Subcutaneous adipose tissue (tissue), 4 donors: ENCODE measurements around the gene DSG4. TPM values are rescaled to one million over a fixed set of nuclear protein-coding genes. Genes with fewer than 3 reads are reported as not detected.

Experiments
- CTCF ChIP-seq: fragments of 450-650 bp; IDR thresholded peaks from one replicate; pipeline ENCODE4 v1.5.1; 2016; ENCODE audit warnings: low read depth, mild to moderate bottlenecking, control low read depth, antibody characterized with exemption, moderate library complexity
- total RNA-seq, 4 donors: library from RNA; depleted of rRNA; stranded (reverse); fragments of >200 nt; gene quantifications; one replicate each; pipeline ENCODE4 v1.1.0, GENCODE V29; 2016

Gene DSG4, protein sequence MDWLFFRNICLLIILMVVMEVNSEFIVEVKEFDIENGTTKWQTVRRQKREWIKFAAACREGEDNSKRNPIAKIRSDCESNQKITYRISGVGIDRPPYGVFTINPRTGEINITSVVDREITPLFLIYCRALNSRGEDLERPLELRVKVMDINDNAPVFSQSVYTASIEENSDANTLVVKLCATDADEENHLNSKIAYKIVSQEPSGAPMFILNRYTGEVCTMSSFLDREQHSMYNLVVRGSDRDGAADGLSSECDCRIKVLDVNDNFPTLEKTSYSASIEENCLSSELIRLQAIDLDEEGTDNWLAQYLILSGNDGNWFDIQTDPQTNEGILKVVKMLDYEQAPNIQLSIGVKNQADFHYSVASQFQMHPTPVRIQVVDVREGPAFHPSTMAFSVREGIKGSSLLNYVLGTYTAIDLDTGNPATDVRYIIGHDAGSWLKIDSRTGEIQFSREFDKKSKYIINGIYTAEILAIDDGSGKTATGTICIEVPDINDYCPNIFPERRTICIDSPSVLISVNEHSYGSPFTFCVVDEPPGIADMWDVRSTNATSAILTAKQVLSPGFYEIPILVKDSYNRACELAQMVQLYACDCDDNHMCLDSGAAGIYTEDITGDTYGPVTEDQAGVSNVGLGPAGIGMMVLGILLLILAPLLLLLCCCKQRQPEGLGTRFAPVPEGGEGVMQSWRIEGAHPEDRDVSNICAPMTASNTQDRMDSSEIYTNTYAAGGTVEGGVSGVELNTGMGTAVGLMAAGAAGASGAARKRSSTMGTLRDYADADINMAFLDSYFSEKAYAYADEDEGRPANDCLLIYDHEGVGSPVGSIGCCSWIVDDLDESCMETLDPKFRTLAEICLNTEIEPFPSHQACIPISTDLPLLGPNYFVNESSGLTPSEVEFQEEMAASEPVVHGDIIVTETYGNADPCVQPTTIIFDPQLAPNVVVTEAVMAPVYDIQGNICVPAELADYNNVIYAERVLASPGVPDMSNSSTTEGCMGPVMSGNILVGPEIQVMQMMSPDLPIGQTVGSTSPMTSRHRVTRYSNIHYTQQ
- not detected for total RNA-seq

- no peak for TF ChIP-seq CTCF
Observed at GRCh38 chr18:31376477-31376876, at the start of gene DSG4. Gene DSG4 (plus strand): TSS chr18:31376777. CDS start chr18:31376912, 135 bp downstream.

DNA sequence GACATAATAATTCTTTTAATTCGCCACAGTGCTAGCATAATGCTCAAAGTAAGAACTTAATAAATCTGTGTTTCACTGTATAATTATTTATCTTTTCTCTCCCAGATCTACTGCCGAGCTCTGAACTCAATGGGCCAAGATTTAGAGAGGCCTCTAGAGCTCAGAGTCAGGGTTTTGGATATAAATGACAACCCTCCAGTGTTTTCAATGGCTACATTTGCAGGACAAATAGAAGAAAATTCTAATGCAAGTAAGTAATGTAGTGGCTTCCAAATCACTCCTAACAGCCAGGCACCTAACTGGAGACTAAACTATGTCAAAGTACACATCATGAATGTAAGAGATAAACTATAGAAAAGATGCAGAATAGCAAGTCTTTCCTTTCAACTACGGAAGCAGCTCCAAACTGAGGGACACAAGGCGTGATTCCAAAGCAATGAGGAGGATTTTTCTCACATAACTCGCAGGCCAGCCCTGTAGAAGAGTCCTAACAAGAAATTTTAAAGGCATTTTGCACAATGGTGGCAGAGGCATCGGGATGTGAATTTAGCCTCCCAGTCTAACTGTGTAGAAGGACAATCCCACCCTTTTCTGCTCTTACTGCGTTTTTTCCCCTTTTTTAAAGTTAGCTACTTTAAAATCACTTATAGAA is 46.7 kb upstream of the DSG4 start:
- TF ChIP-seq CTCF = no peak

- no peak for TF ChIP-seq CTCF
Observed at GRCh38 chr18:31343454-31343853, 33.1 kb upstream of the DSG4 start.

DNA sequence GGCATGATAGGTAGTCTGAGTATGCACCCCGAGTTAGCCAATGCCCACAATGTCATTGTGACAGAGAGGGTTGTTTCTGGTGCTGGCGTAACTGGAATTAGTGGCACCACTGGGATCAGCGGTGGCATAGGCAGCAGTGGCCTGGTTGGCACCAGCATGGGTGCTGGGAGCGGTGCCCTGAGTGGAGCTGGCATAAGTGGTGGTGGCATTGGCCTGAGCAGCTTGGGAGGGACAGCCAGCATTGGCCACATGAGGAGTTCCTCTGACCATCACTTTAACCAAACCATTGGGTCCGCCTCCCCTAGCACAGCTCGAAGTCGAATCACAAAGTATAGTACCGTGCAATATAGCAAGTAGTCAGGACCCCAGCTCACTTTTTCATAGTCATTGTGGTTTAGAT is 21.6 kb upstream of the DSG4 start:
- TF ChIP-seq CTCF = no peak

DNA sequence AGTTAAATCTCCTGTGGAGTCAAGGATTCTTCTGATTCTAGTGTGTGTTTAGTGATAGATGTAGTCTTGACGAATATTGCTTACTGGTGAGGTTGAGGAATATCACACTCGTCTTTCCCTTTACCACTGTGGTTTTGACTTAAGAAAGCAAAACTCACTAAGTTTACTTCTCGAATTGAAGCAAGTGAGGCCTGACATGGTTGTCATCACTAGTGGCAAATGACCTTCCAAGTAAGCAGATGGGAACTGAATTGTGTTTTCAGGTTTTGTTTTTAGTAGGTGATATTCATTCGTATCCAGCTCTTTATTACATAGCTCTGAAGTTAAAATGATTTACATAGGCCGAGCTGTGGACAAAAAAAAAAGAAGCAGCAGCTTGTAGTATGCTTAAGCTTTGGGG is 20.6 kb upstream of the DSG4 start:
- TF ChIP-seq CTCF = no peak

- no peak for TF ChIP-seq CTCF
Observed at GRCh38 chr18:31364190-31364589, 12.4 kb upstream of the DSG4 start.
